ENCODE results near the gene ERMAP. TPM values are rescaled to one million over a fixed set of nuclear protein-coding genes. Genes with fewer than 3 reads are reported as not detected.
"Not testable (repeated sequence)": the region's sequence is repeated elsewhere in the genome, so short reads cannot be mapped to it uniquely, and the experiment has no call there.

Gene ERMAP
- total RNA-seq, 4 donors from 2014 or later, result 12.5 to 30.7 (median 14.1) TPM

- no peaks in the 10 kb centered on the region for H3K36me3 ChIP-seq
- H3K27me3 ChIP-seq, result no peaks in the 10 kb centered on the region
- no peak for TF ChIP-seq POLR2AphosphoS5 (IDR thresholded peaks at IDR 0.05)
- TF ChIP-seq EP300 (IDR thresholded peaks at IDR 0.05; ENCODE audit: low read depth), result no peak
- no peak for TF ChIP-seq POLR2A (IDR thresholded peaks at IDR 0.05)
- no peak for TF ChIP-seq CTCF (IDR thresholded peaks at IDR 0.05)
- H3K4me1 ChIP-seq, result no peaks in the 10 kb centered on the region
- no peak overlapping the region for H3K4me3 ChIP-seq
- in situ Hi-C loops (cut with MboI; ENCODE audit: low pct_ligation_motif_present in 1 of 4, low pct_unique_long_range_greater_than_20kb in 1 of 4, low sequenced_read_pairs in 3 of 4), result no loop called here
- 67 to 74% methylated on average over 6 to 8 of the region's 8 CpGs for WGBS, 2 donors (ENCODE audit: low coverage in 1 of 2)
- H3K27ac ChIP-seq, result no peak overlapping the region
- intact Hi-C loops (cut with DNase I; ENCODE audit: low total_unique reads), result no loop called here
- H3K9me3 ChIP-seq, result no peaks in the 10 kb centered on the region
- DNase-seq, result no peak
Observed at GRCh38 chr1:42801832-42802473, 15.0 kb upstream of the ERMAP start.

DNA sequence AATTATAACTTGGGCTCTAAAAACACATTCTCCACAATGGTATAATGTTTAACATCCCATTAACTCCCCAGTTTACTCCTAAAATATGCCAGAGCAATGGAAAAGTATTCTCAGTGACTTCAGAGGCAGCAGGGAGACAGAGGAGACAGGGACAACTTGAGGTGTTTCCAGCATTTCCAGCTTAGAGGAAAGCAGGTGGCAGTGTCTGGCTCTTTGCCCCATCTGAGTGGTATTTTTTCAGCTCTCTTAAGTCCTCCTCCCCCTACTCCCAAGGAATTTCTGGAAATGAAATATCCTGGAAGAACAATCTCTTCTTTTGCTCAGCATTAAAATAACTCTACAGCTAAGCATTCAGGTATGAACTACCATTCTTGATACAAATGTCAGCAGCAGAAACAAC is 10.8 kb upstream of the ERMAP start:
- no peaks in the 10 kb centered on the region for H3K4me1 ChIP-seq
- no peak overlapping the region for H3K27ac ChIP-seq
- no peaks in the 10 kb centered on the region for H3K9me3 ChIP-seq
- H3K4me3 ChIP-seq, result no peak overlapping the region
- H3K36me3 ChIP-seq, result no peaks in the 10 kb centered on the region
- intact Hi-C loops (cut with DNase I; ENCODE audit: low total_unique reads), result no loop called here
- no peaks in the 10 kb centered on the region for H3K27me3 ChIP-seq
- DNase-seq, result no peak
- TF ChIP-seq CTCF (IDR thresholded peaks at IDR 0.05) (no peak), EP300 (IDR thresholded peaks at IDR 0.05; ENCODE audit: low read depth) (no peak), POLR2A (IDR thresholded peaks at IDR 0.05) (no peak), POLR2AphosphoS5 (IDR thresholded peaks at IDR 0.05) (no peak)
- in situ Hi-C loops (cut with MboI; ENCODE audit: low pct_ligation_motif_present in 1 of 4, low pct_unique_long_range_greater_than_20kb in 1 of 4, low sequenced_read_pairs in 3 of 4), result no loop called here

GRCh38 chr1:42806593-42806992 is 10.3 kb upstream of the ERMAP start:
- 91 to 92% methylated on average over 4 to 5 of the region's 5 CpGs for WGBS, 2 donors (ENCODE audit: low coverage in 1 of 2)
- no peak for DNase-seq
- Histone ChIP-seq H3K4me3 (no peak overlapping the region), H3K9me3 (no peaks in the 10 kb centered on the region), H3K4me1 (no peaks in the 10 kb centered on the region), H3K36me3 (no peaks in the 10 kb centered on the region), H3K27me3 (no peaks in the 10 kb centered on the region), H3K27ac (no peak overlapping the region)
- in situ Hi-C loops (cut with MboI; ENCODE audit: low pct_ligation_motif_present in 1 of 4, low pct_unique_long_range_greater_than_20kb in 1 of 4, low sequenced_read_pairs in 3 of 4) (no loop called here), intact Hi-C loops (cut with DNase I; ENCODE audit: low total_unique reads) (no loop called here)
- TF ChIP-seq POLR2AphosphoS5 (IDR thresholded peaks at IDR 0.05), result no peak
- no peak for TF ChIP-seq CTCF (IDR thresholded peaks at IDR 0.05)
- TF ChIP-seq EP300 (IDR thresholded peaks at IDR 0.05; ENCODE audit: low read depth), result no peak
- TF ChIP-seq POLR2A (IDR thresholded peaks at IDR 0.05), result no peak

DNA sequence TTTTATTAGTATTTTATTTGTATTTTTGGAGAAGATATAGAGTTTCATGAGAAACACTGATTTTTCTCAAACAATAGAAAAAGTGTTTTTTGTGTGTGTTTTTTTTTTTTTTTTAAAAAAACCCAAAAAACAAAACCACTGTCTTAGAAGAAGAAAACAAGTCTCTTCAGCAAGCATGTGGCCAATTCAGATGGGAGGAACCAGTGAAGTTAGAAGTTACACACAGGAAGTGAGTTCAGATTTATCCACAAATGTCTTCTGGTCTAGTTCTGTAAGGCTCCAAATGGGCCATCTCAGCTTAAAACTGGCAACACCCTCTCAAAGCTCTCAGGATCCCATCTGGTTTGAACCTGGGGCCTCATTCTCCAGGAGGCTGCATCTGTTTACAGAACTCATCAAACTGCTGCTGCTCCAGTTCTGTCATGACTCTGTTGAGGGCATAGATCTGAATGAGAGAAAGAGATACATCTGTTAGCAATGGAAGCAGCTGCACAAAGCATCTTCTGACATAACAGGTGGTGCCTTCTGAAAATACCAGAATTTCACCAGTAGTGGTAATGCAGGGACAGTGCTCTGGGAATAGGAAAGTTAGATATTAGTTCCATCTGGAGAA is 9.8 kb upstream of the ERMAP start:
- in situ Hi-C loops (cut with MboI; ENCODE audit: low pct_ligation_motif_present in 1 of 4, low pct_unique_long_range_greater_than_20kb in 1 of 4, low sequenced_read_pairs in 3 of 4) (no loop called here), intact Hi-C loops (cut with DNase I; ENCODE audit: low total_unique reads) (no loop called here)
- Histone ChIP-seq H3K9me3 (no peaks in the 10 kb centered on the region), H3K27me3 (no peaks in the 10 kb centered on the region), H3K4me1 (no peaks in the 10 kb centered on the region), H3K36me3 (no peaks in the 10 kb centered on the region), H3K4me3 (no peak overlapping the region), H3K27ac (no peak overlapping the region)
- TF ChIP-seq POLR2AphosphoS5 (IDR thresholded peaks at IDR 0.05) (no peak), CTCF (IDR thresholded peaks at IDR 0.05) (no peak), POLR2A (IDR thresholded peaks at IDR 0.05) (no peak), EP300 (IDR thresholded peaks at IDR 0.05; ENCODE audit: low read depth) (no peak)
- DNase-seq, result no peak

DNA sequence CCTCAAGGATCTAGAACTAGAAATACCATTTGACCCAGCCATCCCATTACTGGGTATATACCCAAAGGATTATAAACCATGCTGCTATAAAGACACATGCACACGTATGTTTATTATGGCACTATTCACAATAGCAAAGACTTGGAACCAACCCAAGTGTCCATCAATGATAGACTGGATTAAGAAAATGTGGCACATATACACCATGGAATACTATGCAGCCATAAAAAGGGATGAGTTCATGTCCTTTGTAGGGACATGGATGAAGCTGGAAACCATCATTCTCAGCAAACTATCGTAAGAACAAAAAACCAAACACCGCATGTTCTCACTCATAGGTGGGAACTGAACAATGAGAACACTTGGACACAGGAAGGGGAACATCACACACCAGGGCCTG is 2.1 kb upstream of the ERMAP start:
- DNase-seq; H3K36me3 ChIP-seq; in situ Hi-C loops (cut with MboI; ENCODE audit: low pct_ligation_motif_present in 1 of 4, low pct_unique_long_range_greater_than_20kb in 1 of 4, low sequenced_read_pairs in 3 of 4); H3K27me3 ChIP-seq; H3K9me3 ChIP-seq; H3K4me3 ChIP-seq; intact Hi-C loops (cut with DNase I; ENCODE audit: low total_unique reads); H3K27ac ChIP-seq: not testable (repeated sequence)
- peaks cover 4 to 27% (median 15%) of the 10 kb centered on the region in 4 donors for H3K4me1 ChIP-seq
- 80 to 90% methylated on average over 2 to 3 of the region's 3 CpGs for WGBS, 2 donors (ENCODE audit: low coverage in 1 of 2)
